ENCODE data around the gene SNPH. TPM values are rescaled to one million over a fixed set of nuclear protein-coding genes. Genes with fewer than 3 reads are reported as not detected.
A peak's percentile ranks its signal among the peaks of the same experiment; 100 is the strongest.

Gene SNPH
- total and polyA plus RNA-seq, 7 donors: 1.0 to 9.3 (median 3.7) TPM

DNA sequence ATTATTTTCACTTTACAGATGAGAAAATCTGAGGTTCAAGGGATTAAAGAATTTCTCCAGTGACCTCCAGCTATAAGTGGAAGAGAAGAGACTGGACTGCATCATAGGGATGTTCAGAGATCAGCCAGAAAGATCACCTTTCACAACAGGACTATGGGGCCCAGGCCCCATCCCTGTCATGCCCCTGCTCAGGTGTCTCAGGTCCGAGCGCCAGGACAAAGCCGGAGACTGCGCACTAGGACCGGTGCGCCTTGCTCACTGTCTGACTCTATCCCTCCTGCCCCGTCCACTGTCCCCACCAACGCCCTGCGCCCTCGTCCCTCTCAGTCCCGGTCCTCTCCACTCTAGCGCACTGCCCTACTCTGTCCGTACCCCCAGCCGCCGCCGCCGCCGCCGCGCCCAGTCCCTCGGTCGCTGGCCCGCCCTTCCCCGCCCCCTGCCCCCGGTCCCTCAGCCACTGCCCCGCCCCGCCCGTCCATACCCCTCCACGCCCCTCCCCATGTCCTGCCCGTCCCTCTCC lies 40.8 kb upstream of the SNPH start:
- 1 to 3% (median 3%) methylated on average over 14 to 30 of the region's 30 CpGs for WGBS, 3 donors
- H3K36me3 ChIP-seq (ENCODE audit: insufficient read depth in 1 of 2, low read depth in 1 of 2): no peaks in the 10 kb centered on the region
- no peaks in the 10 kb centered on the region for H3K9me3 ChIP-seq
- intact Hi-C loops (cut with DNase I): no loop called here
- no peak for DNase-seq
- H3K27ac ChIP-seq: no peak overlapping the region
- peak overlapping the region; percentile 58 for H3K4me3 ChIP-seq
- H3K27me3 ChIP-seq (ENCODE audit: insufficient read depth in 3 of 3, low read length in 2 of 3): peaks cover 0 to 42% (median 0%) of the 10 kb centered on the region in 3 donors
- peaks cover 6% of the 10 kb centered on the region for H3K4me1 ChIP-seq
- TF ChIP-seq, protein P1, sequence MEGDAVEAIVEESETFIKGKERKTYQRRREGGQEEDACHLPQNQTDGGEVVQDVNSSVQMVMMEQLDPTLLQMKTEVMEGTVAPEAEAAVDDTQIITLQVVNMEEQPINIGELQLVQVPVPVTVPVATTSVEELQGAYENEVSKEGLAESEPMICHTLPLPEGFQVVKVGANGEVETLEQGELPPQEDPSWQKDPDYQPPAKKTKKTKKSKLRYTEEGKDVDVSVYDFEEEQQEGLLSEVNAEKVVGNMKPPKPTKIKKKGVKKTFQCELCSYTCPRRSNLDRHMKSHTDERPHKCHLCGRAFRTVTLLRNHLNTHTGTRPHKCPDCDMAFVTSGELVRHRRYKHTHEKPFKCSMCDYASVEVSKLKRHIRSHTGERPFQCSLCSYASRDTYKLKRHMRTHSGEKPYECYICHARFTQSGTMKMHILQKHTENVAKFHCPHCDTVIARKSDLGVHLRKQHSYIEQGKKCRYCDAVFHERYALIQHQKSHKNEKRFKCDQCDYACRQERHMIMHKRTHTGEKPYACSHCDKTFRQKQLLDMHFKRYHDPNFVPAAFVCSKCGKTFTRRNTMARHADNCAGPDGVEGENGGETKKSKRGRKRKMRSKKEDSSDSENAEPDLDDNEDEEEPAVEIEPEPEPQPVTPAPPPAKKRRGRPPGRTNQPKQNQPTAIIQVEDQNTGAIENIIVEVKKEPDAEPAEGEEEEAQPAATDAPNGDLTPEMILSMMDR (IDR thresholded peaks at IDR 0.05): no peak
- ATAC-seq: peak; percentile 51 to 68 (median 54)

DNA sequence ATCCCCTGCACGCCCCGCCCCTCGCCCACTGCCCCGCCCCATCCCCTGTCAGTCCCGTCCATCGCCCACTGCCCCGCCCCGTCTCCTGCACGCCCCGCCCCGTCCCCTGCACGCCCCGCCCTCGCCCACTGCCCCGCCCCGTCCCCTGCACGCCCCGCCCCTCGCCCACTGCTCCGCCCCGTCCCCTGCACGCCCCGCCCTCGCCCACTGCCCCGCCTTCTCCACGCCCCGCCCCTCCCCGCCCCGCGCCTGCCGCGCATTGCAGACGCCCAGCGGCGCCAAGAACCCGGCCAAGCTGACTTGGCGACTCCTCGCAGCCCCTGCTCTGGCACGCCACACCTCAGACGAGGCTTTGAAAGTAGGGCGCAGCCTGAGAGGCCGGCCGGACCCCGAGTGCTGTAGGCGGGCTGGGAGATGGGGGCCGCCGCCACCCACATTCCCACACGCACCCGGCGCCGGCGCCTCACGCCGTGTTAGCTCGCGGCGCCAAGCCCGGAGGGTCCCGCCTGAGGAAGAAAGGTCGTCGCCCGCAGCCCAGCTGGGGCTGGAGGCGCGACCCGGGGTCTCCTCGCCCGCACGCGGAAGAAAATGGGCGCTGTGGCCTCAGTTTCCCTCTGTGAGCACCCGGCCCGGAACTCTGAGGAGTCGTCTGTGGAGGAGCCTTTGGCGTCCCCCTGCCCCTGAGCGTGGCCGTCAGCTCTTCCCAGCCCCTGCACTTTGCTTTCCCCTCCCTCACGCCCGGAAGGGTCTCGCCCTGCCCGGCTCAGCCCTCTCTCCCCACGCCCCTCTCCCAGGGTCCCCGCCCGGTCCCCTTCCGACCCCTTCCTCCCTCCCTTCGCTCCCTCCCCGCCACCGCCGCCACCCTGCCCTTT lies 40.1 kb upstream of the SNPH start, which contains the start of gene RAD21L1:
RAD21L1 (plus strand) TSS at position 262 of the 872 bp plus-strand sequence. CDS start 2,410 bp downstream, outside the sequence.
- intact Hi-C loops (cut with DNase I): no loop called here
- H3K27me3 ChIP-seq (ENCODE audit: insufficient read depth in 3 of 3, low read length in 2 of 3): peaks cover 0 to 49% (median 0%) of the 10 kb centered on the region in 3 donors
- H3K4me3 ChIP-seq: peak within 1 kb of the TSS; percentile 71
- DNase-seq (peak; percentile 83 to 86), ATAC-seq (peak; percentile 94 to 97 (median 96))
- H3K4me1 ChIP-seq: peaks cover 6% of the 10 kb centered on the region
- H3K36me3 ChIP-seq (ENCODE audit: insufficient read depth in 1 of 2, low read depth in 1 of 2): no peaks in the 10 kb centered on the region
- H3K27ac ChIP-seq: no peak within 1 kb of the TSS
- WGBS, 3 donors: 1 to 2% (median 1%) methylated on average over 38 to 88 of the region's 88 CpGs
- TF ChIP-seq, protein P1 (IDR thresholded peaks at IDR 0.05): no peak
- H3K9me3 ChIP-seq: no peaks in the 10 kb centered on the region

- ATAC-seq (no peak), DNase-seq (no peak)
- Histone ChIP-seq H3K27ac (no peak overlapping the region), H3K27me3 (ENCODE audit: insufficient read depth in 3 of 3, low read length in 2 of 3) (peaks cover 0 to 51% (median 0%) of the 10 kb centered on the region in 3 donors), H3K4me1 (peaks cover 6% of the 10 kb centered on the region), H3K9me3 (no peaks in the 10 kb centered on the region), H3K36me3 (ENCODE audit: insufficient read depth in 1 of 2, low read depth in 1 of 2) (no peaks in the 10 kb centered on the region), H3K4me3 (no peak overlapping the region)
- WGBS, 3 donors: 87 to 94% (median 89%) methylated on average over 3 of the region's 3 CpGs
- TF ChIP-seq, protein P1 (IDR thresholded peaks at IDR 0.05): no peak
- intact Hi-C loops (cut with DNase I): no loop called here
Observed at GRCh38 chr20:1229541-1229940, 36.6 kb upstream of the SNPH start.

DNA sequence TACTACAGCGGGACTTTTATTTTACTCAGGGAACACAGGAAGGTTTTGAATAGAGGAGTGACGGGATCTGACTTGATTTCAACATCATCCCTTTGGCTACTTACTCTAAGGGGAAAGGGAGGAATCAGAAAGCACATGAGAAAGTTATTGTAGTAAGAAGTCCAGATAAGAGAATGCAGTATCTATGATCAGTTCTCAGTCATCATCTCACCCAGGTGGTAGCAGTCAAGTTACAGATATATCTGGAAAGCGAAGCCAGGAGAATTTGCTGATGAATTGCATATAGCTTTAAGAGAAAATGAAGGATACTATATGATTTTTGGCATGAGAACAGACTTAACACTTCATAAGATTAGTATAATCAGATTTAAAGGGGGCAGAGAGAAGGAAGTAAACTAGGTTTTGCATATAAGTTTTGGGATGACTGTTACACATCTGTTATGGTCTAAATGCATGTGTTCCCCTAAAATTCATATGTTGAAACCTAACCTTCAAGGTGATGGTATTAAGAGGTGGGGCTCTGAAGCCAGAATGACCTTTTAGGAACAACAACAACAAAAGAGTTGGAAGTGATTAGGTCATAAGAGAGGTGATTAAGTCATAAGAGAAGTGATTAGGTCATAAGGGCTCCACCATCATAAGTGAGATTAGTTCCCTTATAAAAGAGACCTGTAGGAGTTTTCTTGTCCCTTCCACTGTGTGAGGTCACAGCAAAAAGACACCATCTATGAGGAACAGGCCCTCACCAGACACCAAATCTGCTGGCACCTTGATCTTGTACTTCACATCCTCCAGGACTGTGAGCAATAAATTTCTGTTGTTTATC lies 33.6 kb upstream of the SNPH start:
- H3K4me3 ChIP-seq: no peak overlapping the region
- no peaks in the 10 kb centered on the region for H3K9me3 ChIP-seq
- TF ChIP-seq, protein P1 (IDR thresholded peaks at IDR 0.05): no peak
- no peaks in the 10 kb centered on the region for H3K36me3 ChIP-seq (ENCODE audit: insufficient read depth in 1 of 2, low read depth in 1 of 2)
- H3K27ac ChIP-seq: no peak overlapping the region
- intact Hi-C loops (cut with DNase I): no loop called here
- no peak for ATAC-seq
- no peaks in the 10 kb centered on the region for H3K4me1 ChIP-seq
- DNase-seq: no peak
- 89 to 91% (median 90%) methylated on average over 3 of the region's 3 CpGs for WGBS, 3 donors
- peaks cover 0 to 37% (median 3%) of the 10 kb centered on the region in 3 donors for H3K27me3 ChIP-seq (ENCODE audit: insufficient read depth in 3 of 3, low read length in 2 of 3)
